ENCODE data around the gene ENGASE.

ENGASE gene

DNA sequence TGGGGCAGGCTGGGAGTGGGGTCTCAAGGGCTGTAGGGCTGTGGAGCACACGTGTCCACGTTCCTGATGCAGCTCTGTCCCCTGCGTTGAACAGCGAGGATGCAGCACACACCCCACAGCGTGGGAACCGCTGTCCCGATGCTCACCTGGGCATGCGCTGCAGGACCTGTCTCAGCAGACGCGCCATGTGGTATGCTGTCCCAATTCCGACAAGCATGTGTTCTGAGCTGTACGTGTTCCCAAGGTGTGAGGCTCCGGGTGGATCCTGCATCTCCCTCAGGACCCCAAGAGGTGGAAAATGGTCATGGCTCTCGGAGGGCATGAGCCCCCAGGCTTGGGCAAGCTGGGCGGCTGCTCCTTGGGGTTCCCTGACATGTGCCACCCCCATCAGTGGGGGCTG lies 34.2 kb downstream of the ENGASE start:
- TF ChIP-seq, protein P1, sequence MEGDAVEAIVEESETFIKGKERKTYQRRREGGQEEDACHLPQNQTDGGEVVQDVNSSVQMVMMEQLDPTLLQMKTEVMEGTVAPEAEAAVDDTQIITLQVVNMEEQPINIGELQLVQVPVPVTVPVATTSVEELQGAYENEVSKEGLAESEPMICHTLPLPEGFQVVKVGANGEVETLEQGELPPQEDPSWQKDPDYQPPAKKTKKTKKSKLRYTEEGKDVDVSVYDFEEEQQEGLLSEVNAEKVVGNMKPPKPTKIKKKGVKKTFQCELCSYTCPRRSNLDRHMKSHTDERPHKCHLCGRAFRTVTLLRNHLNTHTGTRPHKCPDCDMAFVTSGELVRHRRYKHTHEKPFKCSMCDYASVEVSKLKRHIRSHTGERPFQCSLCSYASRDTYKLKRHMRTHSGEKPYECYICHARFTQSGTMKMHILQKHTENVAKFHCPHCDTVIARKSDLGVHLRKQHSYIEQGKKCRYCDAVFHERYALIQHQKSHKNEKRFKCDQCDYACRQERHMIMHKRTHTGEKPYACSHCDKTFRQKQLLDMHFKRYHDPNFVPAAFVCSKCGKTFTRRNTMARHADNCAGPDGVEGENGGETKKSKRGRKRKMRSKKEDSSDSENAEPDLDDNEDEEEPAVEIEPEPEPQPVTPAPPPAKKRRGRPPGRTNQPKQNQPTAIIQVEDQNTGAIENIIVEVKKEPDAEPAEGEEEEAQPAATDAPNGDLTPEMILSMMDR (IDR thresholded peaks at IDR 0.05; ENCODE audit: insufficient read depth, low read depth, low read length, missing control alignments): no peak
- no peak for DNase-seq (ENCODE audit: low read depth)
- H3K4me3 ChIP-seq (ENCODE audit: low read depth, low read length): no peak overlapping the region

GRCh38 chr17:79109584-79109983 lies 35.0 kb downstream of the ENGASE start:
- no peak for DNase-seq (ENCODE audit: low read depth)
- H3K4me3 ChIP-seq (ENCODE audit: low read depth, low read length): no peak overlapping the region
- TF ChIP-seq, protein P1 (IDR thresholded peaks at IDR 0.05; ENCODE audit: insufficient read depth, low read depth, low read length, missing control alignments): peak; percentile 4

- no peak for DNase-seq (ENCODE audit: low read depth)
- TF ChIP-seq, protein P1 (IDR thresholded peaks at IDR 0.05; ENCODE audit: insufficient read depth, low read depth, low read length, missing control alignments): no peak
- no peak overlapping the region for H3K4me3 ChIP-seq (ENCODE audit: low read depth, low read length)
Measured at GRCh38 chr17:79111097-79111496, 36.5 kb downstream of the ENGASE start.

DNA sequence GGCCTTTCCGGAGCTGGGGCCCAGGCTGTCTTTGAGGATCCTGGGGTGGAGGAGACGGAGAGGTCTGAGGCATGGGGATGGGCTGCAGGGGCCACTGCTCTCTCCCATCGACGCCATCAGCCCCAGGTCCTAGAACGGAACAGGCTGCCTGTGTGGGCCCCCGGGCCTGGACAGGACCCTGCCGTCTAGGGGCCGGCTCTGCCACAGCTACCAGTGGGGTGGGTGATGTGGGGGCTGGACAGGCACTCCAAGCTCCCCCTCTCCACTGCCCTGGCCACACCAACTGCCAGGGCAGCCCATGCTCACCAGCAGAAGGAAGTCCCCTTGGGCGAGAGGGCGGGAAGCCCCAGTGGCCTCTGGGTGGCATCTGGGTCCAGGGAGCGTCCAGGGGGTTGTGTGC lies 37.8 kb downstream of the ENGASE start:
- no peak for DNase-seq (ENCODE audit: low read depth)
- TF ChIP-seq, protein P1 (IDR thresholded peaks at IDR 0.05; ENCODE audit: insufficient read depth, low read depth, low read length, missing control alignments): no peak
- no peak overlapping the region for H3K4me3 ChIP-seq (ENCODE audit: low read depth, low read length)

DNA sequence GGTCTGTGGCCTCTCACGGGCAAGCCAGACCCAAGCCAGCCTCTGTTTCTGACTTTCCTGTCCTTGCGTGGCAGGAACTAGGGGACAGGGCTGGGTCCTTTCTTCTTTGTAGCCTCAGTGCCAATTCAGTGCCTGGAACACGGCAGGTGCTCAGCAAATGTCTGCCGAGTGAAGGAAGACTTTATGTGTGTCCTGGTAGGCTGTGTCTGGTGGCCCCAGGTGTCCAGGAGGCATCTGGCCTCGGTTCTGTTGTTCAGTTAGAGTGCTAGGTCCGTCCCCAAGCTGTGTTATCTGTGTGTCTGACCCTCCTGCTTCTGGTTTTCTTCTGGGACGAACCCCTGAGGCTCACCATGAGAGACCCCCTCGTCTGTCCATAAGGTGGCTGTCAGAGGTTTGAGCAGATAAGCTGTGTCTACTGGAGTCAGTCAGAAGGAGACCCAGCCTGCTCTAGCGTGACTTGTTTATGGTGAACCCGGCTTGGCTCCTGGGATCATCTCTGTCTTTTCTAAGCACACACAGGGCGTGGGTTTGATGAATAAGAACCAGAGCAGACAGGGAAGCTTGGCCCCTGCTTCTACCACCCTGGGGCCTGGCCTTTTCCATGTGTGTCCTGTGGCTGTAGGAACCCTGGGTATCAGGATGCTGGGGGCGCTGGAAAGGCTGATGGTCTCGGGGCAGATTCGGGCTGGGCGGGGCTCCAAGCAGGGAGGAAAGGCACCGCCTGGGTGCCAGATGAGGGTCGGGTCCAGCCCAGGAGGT lies 39.3 kb downstream of the ENGASE start:
- DNase-seq (ENCODE audit: low read depth): no peak
- no peak overlapping the region for H3K4me3 ChIP-seq (ENCODE audit: low read depth, low read length)
- TF ChIP-seq, protein P1 (IDR thresholded peaks at IDR 0.05; ENCODE audit: insufficient read depth, low read depth, low read length, missing control alignments): no peak

DNA sequence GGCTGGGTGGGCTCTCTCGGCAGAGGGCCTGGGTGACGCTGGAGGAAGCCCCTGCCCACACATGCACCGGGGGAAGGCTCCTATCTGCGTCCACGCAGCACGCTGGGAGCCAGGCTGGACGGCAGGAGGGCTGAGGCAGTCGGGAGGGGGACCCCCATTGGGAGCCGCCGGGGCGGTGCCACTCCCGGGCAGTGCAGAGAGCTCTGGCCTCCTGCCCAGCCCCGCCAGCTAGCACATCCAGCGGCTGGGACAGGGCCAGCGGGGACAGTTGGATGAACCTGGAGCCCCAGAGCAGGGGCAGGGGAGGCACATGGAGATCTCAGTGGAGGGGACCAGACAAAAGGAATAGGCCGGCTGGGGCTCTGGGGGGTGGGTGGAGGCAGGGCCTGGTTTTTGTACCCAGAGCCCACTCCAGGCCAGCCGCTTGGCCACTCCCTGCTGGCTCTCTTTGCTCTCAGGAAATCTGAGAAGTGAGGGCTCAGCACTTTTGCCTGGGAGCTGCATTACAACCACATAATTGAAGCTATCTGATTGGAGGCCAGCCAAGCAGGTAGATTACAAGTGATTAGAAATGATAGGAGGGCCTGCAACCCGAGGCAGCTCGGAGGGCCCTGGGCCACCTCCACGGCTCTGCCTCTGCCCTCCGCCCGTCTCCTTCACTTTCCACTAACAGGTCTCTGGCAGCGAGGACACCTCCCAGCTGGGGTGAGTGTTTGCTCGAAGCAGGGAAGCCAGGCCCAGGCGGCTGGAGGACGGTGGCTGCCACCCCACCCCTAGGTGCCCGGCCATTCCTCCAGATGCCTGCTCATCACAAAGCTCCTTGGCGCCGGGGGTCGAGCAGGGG lies 40.1 kb downstream of the ENGASE start:
- DNase-seq (ENCODE audit: low read depth): no peak
- H3K4me3 ChIP-seq (ENCODE audit: low read depth, low read length): no peak overlapping the region
- TF ChIP-seq, protein P1 (IDR thresholded peaks at IDR 0.05; ENCODE audit: insufficient read depth, low read depth, low read length, missing control alignments): no peak
